Gastroesophageal sphincter (tissue), 4 donors: Measurements from ENCODE around the gene GLDN. TPM values are rescaled to one million over a fixed set of nuclear protein-coding genes. Genes with fewer than 3 reads are reported as not detected.

Experiments used
- ATAC-seq: fragments of 150-250 bp; one replicate; pipeline ENCODE4 v1.9.1; 2016; ENCODE audit warnings: mild to moderate bottlenecking, moderate library complexity
- H3K27ac ChIP-seq, 4 donors: fragments of 200-600 bp; sonication (generic) in 3 of 4; 1 replicate in 3 of 4; 2 replicates in 1 of 4; pipeline ENCODE4 v1.5.1; 2016 to 2019
- H3K27me3 ChIP-seq: fragments of 200-600 bp; sonication (generic); one replicate; pipeline ENCODE4 v1.5.1; 2019
- H3K36me3 ChIP-seq, 2 donors: fragments of 200-600 bp; sonication (generic); one replicate each; pipeline ENCODE4 v1.5.1; 2019; ENCODE audit warnings: control low read depth in 1 of 2
- H3K4me1 ChIP-seq, 3 donors: fragments of 200-600 bp; sonication (generic); 1 replicate in 2 of 3; 2 replicates in 1 of 3; pipeline ENCODE4 v1.5.1; 2016 to 2019; ENCODE audit warnings: control low read depth in 2 of 3
- H3K4me3 ChIP-seq, 2 donors: fragments of 200-600 bp; sonication (generic); one replicate each; pipeline ENCODE4 v1.5.1; 2019; ENCODE audit warnings: mild to moderate bottlenecking in 1 of 2, moderate library complexity in 1 of 2
- H3K9me3 ChIP-seq, 3 donors: fragments of 200-600 bp; sonication (generic); one replicate each; pipeline ENCODE4 v1.5.1; 2017 to 2019; ENCODE audit warnings: control low read depth in 2 of 3
- EP300 ChIP-seq: sonication (generic); formaldehyde crosslinking; IDR thresholded peaks from one replicate; pipeline ENCODE4 v1.6.1; 2017; ENCODE audit warnings: antibody characterized with exemption, mild to moderate bottlenecking
- POLR2A ChIP-seq, 2 donors: fragments of 450-650 bp; IDR thresholded peaks; one replicate each; pipeline ENCODE4 v1.6.1; 2017; ENCODE audit warnings: antibody characterized with exemption in 2 of 2, mild to moderate bottlenecking in 2 of 2, moderate library complexity in 1 of 2
- POLR2AphosphoS5 ChIP-seq: sonication (generic); formaldehyde crosslinking; IDR thresholded peaks from one replicate; pipeline ENCODE4 v1.6.1; 2017; ENCODE audit warnings: antibody characterized with exemption
- WGBS, 2 donors: methylation state at CpG; one replicate each; pipeline ENCODE4 v1.1.5; 2018; ENCODE audit warnings: low coverage in 1 of 2; 5-methylcytosine and 5-hydroxymethylcytosine counted together
- total RNA-seq, 4 donors: library from RNA; depleted of rRNA; stranded (reverse); fragments of >200 nt; gene quantifications; one replicate each; pipeline ENCODE4 v1.1.0, GENCODE V29; 2016
- TF ChIP-seq, protein P1 (sequence below), 4 experiments: fragments of 200-600 bp in 2 of 4; fragments of 450-650 bp in 2 of 4; sonication (generic) in 1 of 4; IDR thresholded peaks; one replicate each; pipeline ENCODE4 v1.5.1; 2017 to 2019; ENCODE audit warnings: antibody characterized with exemption in 4 of 4, mild to moderate bottlenecking in 2 of 4, moderate library complexity in 2 of 4

GLDN gene
- total RNA-seq, 4 donors from 2014 or later = 3.7 to 19.6 (median 4.4) TPM

GRCh38 chr15:51303462-51303980 is 37.9 kb upstream of the GLDN start:
- no peak for ATAC-seq
- TF ChIP-seq POLR2AphosphoS5 (no peak), EP300 (no peak), POLR2A (IDR thresholded peaks at IDR 0.05) (no peak)
- TF ChIP-seq, protein P1, sequence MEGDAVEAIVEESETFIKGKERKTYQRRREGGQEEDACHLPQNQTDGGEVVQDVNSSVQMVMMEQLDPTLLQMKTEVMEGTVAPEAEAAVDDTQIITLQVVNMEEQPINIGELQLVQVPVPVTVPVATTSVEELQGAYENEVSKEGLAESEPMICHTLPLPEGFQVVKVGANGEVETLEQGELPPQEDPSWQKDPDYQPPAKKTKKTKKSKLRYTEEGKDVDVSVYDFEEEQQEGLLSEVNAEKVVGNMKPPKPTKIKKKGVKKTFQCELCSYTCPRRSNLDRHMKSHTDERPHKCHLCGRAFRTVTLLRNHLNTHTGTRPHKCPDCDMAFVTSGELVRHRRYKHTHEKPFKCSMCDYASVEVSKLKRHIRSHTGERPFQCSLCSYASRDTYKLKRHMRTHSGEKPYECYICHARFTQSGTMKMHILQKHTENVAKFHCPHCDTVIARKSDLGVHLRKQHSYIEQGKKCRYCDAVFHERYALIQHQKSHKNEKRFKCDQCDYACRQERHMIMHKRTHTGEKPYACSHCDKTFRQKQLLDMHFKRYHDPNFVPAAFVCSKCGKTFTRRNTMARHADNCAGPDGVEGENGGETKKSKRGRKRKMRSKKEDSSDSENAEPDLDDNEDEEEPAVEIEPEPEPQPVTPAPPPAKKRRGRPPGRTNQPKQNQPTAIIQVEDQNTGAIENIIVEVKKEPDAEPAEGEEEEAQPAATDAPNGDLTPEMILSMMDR (IDR thresholded peaks at IDR 0.05) = no peak
- 52 to 82% methylated on average over 2 of the region's 2 CpGs for WGBS, 2 donors

GRCh38 chr15:51307325-51307724 is 34.1 kb upstream of the GLDN start:
- H3K4me1 ChIP-seq = peaks cover 0 to 6% (median 0%) of the 10 kb centered on the region in 3 donors
- no peaks in the 10 kb centered on the region for H3K36me3 ChIP-seq
- H3K27me3 ChIP-seq = peaks cover 5% of the 10 kb centered on the region
- no peak for ATAC-seq
- 70% methylated on average over 3 of the region's 3 CpGs; no CpG with 5 or more reads in 1 of the 2 donors for WGBS, 2 donors
- no peaks in the 10 kb centered on the region for H3K9me3 ChIP-seq
- H3K27ac ChIP-seq = peak overlapping the region in 1 of 4 donors; percentile 33
- TF ChIP-seq, protein P1 (IDR thresholded peaks at IDR 0.05) = no peak
- no peak for TF ChIP-seq EP300
- no peak overlapping the region for H3K4me3 ChIP-seq

More at GRCh38 chr15:51303462-51303980, 37.9 kb upstream of the GLDN start:
- H3K4me1 ChIP-seq = peaks cover 0 to 8% (median 7%) of the 10 kb centered on the region in 3 donors
- peaks cover 5% of the 10 kb centered on the region for H3K27me3 ChIP-seq
- H3K27ac ChIP-seq = no peak overlapping the region
- no peaks in the 10 kb centered on the region for H3K9me3 ChIP-seq
- no peaks in the 10 kb centered on the region for H3K36me3 ChIP-seq
- no peak overlapping the region for H3K4me3 ChIP-seq

DNA sequence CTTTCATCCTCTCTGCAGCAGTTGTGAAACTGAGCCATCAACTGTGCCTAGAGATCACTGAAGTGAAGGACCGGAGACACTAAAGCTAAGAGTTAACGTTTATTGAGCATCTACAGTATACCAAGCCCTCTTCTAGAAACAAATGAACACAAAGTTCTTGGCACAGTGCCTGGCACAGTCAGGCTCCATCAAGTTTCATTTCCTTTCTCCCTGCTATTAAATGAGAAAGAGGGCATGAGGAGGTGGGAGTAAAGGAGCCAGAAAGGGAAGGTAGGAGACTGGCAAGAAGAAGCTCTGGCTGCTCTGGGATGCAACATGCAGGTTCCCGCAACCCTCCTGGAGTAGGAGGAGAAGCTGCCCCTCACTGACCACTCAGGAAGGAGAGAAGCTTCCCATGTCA is 33.6 kb upstream of the GLDN start:
- Histone ChIP-seq H3K36me3 (no peaks in the 10 kb centered on the region), H3K4me3 (no peak overlapping the region), H3K27ac (peak overlapping the region in 1 of 4 donors; percentile 3), H3K27me3 (peaks cover 5% of the 10 kb centered on the region), H3K4me1 (peaks cover 0 to 6% (median 0%) of the 10 kb centered on the region in 3 donors), H3K9me3 (no peaks in the 10 kb centered on the region)
- ATAC-seq = no peak
- 66% methylated on average over 2 of the region's 3 CpGs; no CpG with 5 or more reads in 1 of the 2 donors for WGBS, 2 donors
- TF ChIP-seq POLR2A (IDR thresholded peaks at IDR 0.05) (no peak), EP300 (no peak), POLR2AphosphoS5 (no peak)
- TF ChIP-seq, protein P1 (IDR thresholded peaks at IDR 0.05) = no peak

- H3K36me3 ChIP-seq = no peaks in the 10 kb centered on the region
- H3K4me1 ChIP-seq = peaks cover 0 to 6% (median 0%) of the 10 kb centered on the region in 3 donors
- H3K9me3 ChIP-seq = no peaks in the 10 kb centered on the region
- H3K27me3 ChIP-seq = peaks cover 5% of the 10 kb centered on the region
- 55 to 69% methylated on average over 2 of the region's 2 CpGs for WGBS, 2 donors
- H3K27ac ChIP-seq = no peak overlapping the region
- no peak for TF ChIP-seq EP300
- TF ChIP-seq POLR2AphosphoS5 = no peak
- TF ChIP-seq POLR2A (IDR thresholded peaks at IDR 0.05) = no peak
- TF ChIP-seq, protein P1 (IDR thresholded peaks at IDR 0.05) = no peak
- no peak overlapping the region for H3K4me3 ChIP-seq
- peak; percentile 54 for ATAC-seq
Measured at GRCh38 chr15:51310064-51310463, 31.4 kb upstream of the GLDN start.

DNA sequence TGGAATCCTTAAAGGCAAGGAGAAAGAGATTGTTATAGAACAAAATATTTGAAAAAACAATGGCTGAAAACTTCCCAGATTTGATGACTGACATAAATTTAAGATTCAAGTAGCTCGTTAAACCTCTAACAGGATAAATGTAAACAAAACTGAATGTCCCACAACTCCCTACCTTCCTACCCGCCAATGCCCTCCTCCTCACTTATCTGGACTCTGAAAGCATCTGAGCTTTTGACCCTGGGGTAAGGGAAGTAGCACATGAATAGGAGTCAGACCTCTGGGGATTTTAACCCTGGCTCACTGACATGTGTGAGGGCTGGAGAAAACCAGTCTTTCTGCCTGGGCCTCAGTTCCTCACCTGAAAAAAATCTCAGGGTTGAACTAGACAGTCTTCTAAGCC is 29.9 kb upstream of the GLDN start:
- no peak for ATAC-seq
- no peaks in the 10 kb centered on the region for H3K9me3 ChIP-seq
- 85 to 90% methylated on average over 2 of the region's 2 CpGs for WGBS, 2 donors
- H3K27ac ChIP-seq = no peak overlapping the region
- peaks cover 0 to 6% (median 0%) of the 10 kb centered on the region in 3 donors for H3K4me1 ChIP-seq
- no peak overlapping the region for H3K4me3 ChIP-seq
- TF ChIP-seq POLR2AphosphoS5 = no peak
- TF ChIP-seq POLR2A (IDR thresholded peaks at IDR 0.05) = no peak
- TF ChIP-seq EP300 = no peak
- TF ChIP-seq, protein P1 (IDR thresholded peaks at IDR 0.05) = no peak
- no peaks in the 10 kb centered on the region for H3K27me3 ChIP-seq
- H3K36me3 ChIP-seq = no peaks in the 10 kb centered on the region
